ENCODE measurements around the gene DAGLA.
"Not testable (repeated sequence)": the region's sequence is repeated elsewhere in the genome, so short reads cannot be mapped to it uniquely, and the experiment has no call there.

The DAGLA gene

GRCh38 chr11:61679893-61680621, at the start of gene DAGLA:
Gene DAGLA (plus strand): TSS chr11:61680391. CDS start chr11:61720156, 39,765 bp downstream.
- DNase-seq = no peak

- no peak for DNase-seq
Observed at GRCh38 chr11:61632096-61632495, 48.1 kb upstream of the DAGLA start.

GRCh38 chr11:61635304-61635703, 44.9 kb upstream of the DAGLA start:
- no peak for DNase-seq

- no peak for DNase-seq
Observed at GRCh38 chr11:61635787-61636186, 44.4 kb upstream of the DAGLA start.

GRCh38 chr11:61636676-61637075, 43.5 kb upstream of the DAGLA start:
- DNase-seq = no peak

- DNase-seq = no peak
Observed at GRCh38 chr11:61637277-61637676, 42.9 kb upstream of the DAGLA start.

- no peak for DNase-seq
Observed at GRCh38 chr11:61639816-61640443, 40.3 kb upstream of the DAGLA start.

GRCh38 chr11:61642162-61642561, 38.0 kb upstream of the DAGLA start:
- no peak for DNase-seq

- no peak for DNase-seq
Observed at GRCh38 chr11:61645179-61645868, 34.9 kb upstream of the DAGLA start.

GRCh38 chr11:61647529-61647928, 32.7 kb upstream of the DAGLA start:
- no peak for DNase-seq

- no peak for DNase-seq
Observed at GRCh38 chr11:61650781-61651571, 29.2 kb upstream of the DAGLA start.

GRCh38 chr11:61652135-61652534, 28.1 kb upstream of the DAGLA start:
- no peak for DNase-seq

GRCh38 chr11:61654397-61654829, 25.8 kb upstream of the DAGLA start:
- DNase-seq = no peak

GRCh38 chr11:61655266-61656159, 24.7 kb upstream of the DAGLA start:
- not testable (repeated sequence) for DNase-seq

GRCh38 chr11:61656347-61657077, 23.7 kb upstream of the DAGLA start:
- no peak for DNase-seq

- DNase-seq = peak; percentile 22
Observed at GRCh38 chr11:61657566-61658290, 22.5 kb upstream of the DAGLA start.

- no peak for DNase-seq
Observed at GRCh38 chr11:61659413-61660196, 20.6 kb upstream of the DAGLA start.

- peak; percentile 48 for DNase-seq
Observed at GRCh38 chr11:61660997-61661396, 19.2 kb upstream of the DAGLA start.

- no peak for DNase-seq
Observed at GRCh38 chr11:61666684-61667297, 13.4 kb upstream of the DAGLA start.

Data from DMS153 (cell line).